Measurements from ENCODE around the gene CRPPA.
"Not testable (repeated sequence)": the region's sequence is repeated elsewhere in the genome, so short reads cannot be mapped to it uniquely, and the experiment has no call there.

The CRPPA gene

GRCh38 chr7:16398146-16399017 lies 23.0 kb downstream of the CRPPA start:
- in situ Hi-C loops (cut with MboI; ENCODE audit: low sequenced_read_pairs): no loop called here

- in situ Hi-C loops (cut with MboI; ENCODE audit: low sequenced_read_pairs): no loop called here
Measured at GRCh38 chr7:16397501-16398145, 23.7 kb downstream of the CRPPA start.

GRCh38 chr7:16396766-16397500 lies 24.4 kb downstream of the CRPPA start:
- in situ Hi-C loops (cut with MboI; ENCODE audit: low sequenced_read_pairs): no loop called here

- in situ Hi-C loops (cut with MboI; ENCODE audit: low sequenced_read_pairs): no loop called here
Measured at GRCh38 chr7:16395121-16395520, 26.2 kb downstream of the CRPPA start.

GRCh38 chr7:16393862-16394422 lies 27.4 kb downstream of the CRPPA start:
- in situ Hi-C loops (cut with MboI; ENCODE audit: low sequenced_read_pairs): no loop called here

GRCh38 chr7:16392990-16393523 lies 28.3 kb downstream of the CRPPA start:
- in situ Hi-C loops (cut with MboI; ENCODE audit: low sequenced_read_pairs): no loop called here

GRCh38 chr7:16383786-16384185 lies 37.6 kb downstream of the CRPPA start:
- in situ Hi-C loops (cut with MboI; ENCODE audit: low sequenced_read_pairs): not testable (repeated sequence)

GRCh38 chr7:16383103-16383502 lies 38.2 kb downstream of the CRPPA start:
- in situ Hi-C loops (cut with MboI; ENCODE audit: low sequenced_read_pairs): not testable (repeated sequence)
